OCI-LY3 (cell line): ENCODE data around the gene SIGMAR1.

ENCODE experiments used
- H2AFZ ChIP-seq: fragments of 200-600, 300-600 bp; shearing (Covaris generic); 2 replicates; pipeline ENCODE4 v1.6.0; 2014; ENCODE audit warnings: antibody characterized with exemption, low read depth, low read length
- H3K27ac ChIP-seq: fragments of 200-600, 300-600 bp; sonication (generic); 2 replicates; pipeline ENCODE4 v1.5.1; 2014; ENCODE audit warnings: mild to moderate bottlenecking, low read length, moderate library complexity, mixed read lengths
- H3K27me3 ChIP-seq: fragments of 200-600, 300-600 bp; sonication (generic); 2 replicates; pipeline ENCODE4 v1.6.1; 2014; ENCODE audit warnings: low read depth, low read length, mixed read lengths
- H3K36me3 ChIP-seq: fragments of 200-600, 300-600 bp; sonication (generic); replicated peaks from 2 replicates; pipeline ENCODE3; 2014; ENCODE audit warnings: low read depth, low read length, mixed read lengths
- H3K4me1 ChIP-seq: fragments of 300-600, 200-600 bp; sonication (generic); 2 replicates; pipeline ENCODE4 v1.6.1; 2014; ENCODE audit warnings: low read length, mixed read lengths
- H3K4me2 ChIP-seq: fragments of 200-600, 300-600 bp; sonication (generic); 2 replicates; pipeline ENCODE4 v1.6.1; 2014; ENCODE audit warnings: low read length, mixed read lengths
- H3K4me3 ChIP-seq: fragments of 300-600, 200-600 bp; sonication (generic); 2 replicates; pipeline ENCODE4 v1.5.1; 2014; ENCODE audit warnings: antibody characterized with exemption, mild to moderate bottlenecking, low read length, moderate library complexity
- H3K79me2 ChIP-seq: fragments of 300-600, 200-600 bp; shearing (Covaris generic); 2 replicates; pipeline ENCODE4 v1.6.1; 2014; ENCODE audit warnings: mild to moderate bottlenecking, low read length, mixed read lengths
- H3K9ac ChIP-seq: fragments of 300-600, 200-600 bp; shearing (Covaris generic); 2 replicates; pipeline ENCODE4 v1.6.0; 2014; ENCODE audit warnings: mild to moderate bottlenecking, low read length, moderate library complexity
- H3K9me3 ChIP-seq: fragments of 200-600, 300-600 bp; shearing (Covaris generic); 2 replicates; pipeline ENCODE4 v1.6.1; 2014; ENCODE audit warnings: low read length, mixed read lengths; ENCODE audit not compliant: insufficient read depth
- H4K20me1 ChIP-seq: fragments of 200-600, 300-600 bp; sonication (generic); 2 replicates; pipeline ENCODE4 v1.6.1; 2016; ENCODE audit warnings: low read length, mixed read lengths; ENCODE audit not compliant: insufficient read depth
- CTCF ChIP-seq: fragments of 200-600, 300-600 bp; sonication (generic); IDR thresholded peaks from 2 replicates; pipeline ENCODE4 v1.5.1; 2014; ENCODE audit warnings: antibody characterized with exemption, low read length, low read depth
- EZH2phosphoT487 ChIP-seq: fragments of 200-600 bp; shearing (Covaris generic); IDR thresholded peaks from 2 replicates; pipeline ENCODE4 v1.6.1; 2018; ENCODE audit warnings: antibody characterized with exemption, mixed run types, low read depth

SIGMAR1 gene

GRCh38 chr9:34612788-34613390 is 24.7 kb downstream of the SIGMAR1 start:
- Histone ChIP-seq H3K27ac (peak overlapping the region; percentile 4; the same call in 1 of the 2 replicates), H3K4me3 (peak overlapping the region; percentile 98), H4K20me1 (no peaks in the 10 kb centered on the region), H3K79me2 (peaks cover 13% of the 10 kb centered on the region), H3K27me3 (no peaks in the 10 kb centered on the region), H3K4me2 (peak overlapping the region; percentile 96), H3K9ac (peak overlapping the region; percentile 98), H2AFZ (peak overlapping the region; percentile 86; the same call in 1 of the 2 replicates), H3K9me3 (no peaks in the 10 kb centered on the region), H3K4me1 (peaks cover 11% of the 10 kb centered on the region), H3K36me3 (peaks cover 10% of the 10 kb centered on the region)
- TF ChIP-seq EZH2phosphoT487 (no peak), CTCF (peak; percentile 82)

GRCh38 chr9:34611811-34612787 is 25.5 kb downstream of the SIGMAR1 start, which contains the start of gene RPP25L:
Gene RPP25L (minus strand): TSS chr9:34612097. CDS start chr9:34611296, 801 bp downstream.
- peak within 1 kb of the TSS; percentile 60 for H3K27ac ChIP-seq

GRCh38 chr9:34611251-34611810 is 26.3 kb downstream of the SIGMAR1 start:
- H3K27me3 ChIP-seq, result no peaks in the 10 kb centered on the region
- peak overlapping the region; percentile 98 for H3K4me3 ChIP-seq
- no peaks in the 10 kb centered on the region for H4K20me1 ChIP-seq
- no peaks in the 10 kb centered on the region for H3K9me3 ChIP-seq
- TF ChIP-seq CTCF (peak; percentile 25; the same call in 1 of the 2 replicates), EZH2phosphoT487 (no peak)
- peak overlapping the region; percentile 98 for H3K9ac ChIP-seq
- H3K4me2 ChIP-seq, result peak overlapping the region; percentile 96
- H3K27ac ChIP-seq, result peak overlapping the region; percentile 60
- peaks cover 10% of the 10 kb centered on the region for H3K36me3 ChIP-seq
- peak overlapping the region; percentile 86 for H2AFZ ChIP-seq
- H3K79me2 ChIP-seq, result peaks cover 13% of the 10 kb centered on the region
- peaks cover 11% of the 10 kb centered on the region for H3K4me1 ChIP-seq

More at GRCh38 chr9:34611811-34612787, 25.5 kb downstream of the SIGMAR1 start, which contains the start of gene RPP25L:
- Histone ChIP-seq H2AFZ (peak within 1 kb of the TSS; percentile 86), H3K27me3 (no peaks in the 10 kb centered on the region), H4K20me1 (no peaks in the 10 kb centered on the region), H3K9ac (peak within 1 kb of the TSS; percentile 98), H3K4me3 (peak within 1 kb of the TSS; percentile 98), H3K4me2 (peak within 1 kb of the TSS; percentile 96), H3K4me1 (peaks cover 11% of the 10 kb centered on the region), H3K79me2 (peaks cover 13% of the 10 kb centered on the region), H3K9me3 (no peaks in the 10 kb centered on the region), H3K36me3 (peaks cover 10% of the 10 kb centered on the region)
- TF ChIP-seq CTCF (no peak), EZH2phosphoT487 (no peak)
